Measurements from ENCODE around the gene TRPC4. TPM values are rescaled to one million over a fixed set of nuclear protein-coding genes. Genes with fewer than 3 reads are reported as not detected.

TRPC4 gene
- total RNA-seq, 1 donor from 2014 or later = not detected

GRCh38 chr13:37736045-37736444, 133.5 kb downstream of the TRPC4 start:
- H3K4me1 Mint-ChIP-seq (ENCODE audit: low read depth, unreplicated experiment) = peaks cover 26% of the 10 kb centered on the region
- peak overlapping the region; percentile 2 for H3K4me3 Mint-ChIP-seq (ENCODE audit: unreplicated experiment)
- H3K27ac Mint-ChIP-seq (ENCODE audit: unreplicated experiment) = peak overlapping the region; percentile 96
- H3K27me3 Mint-ChIP-seq (ENCODE audit: unreplicated experiment) = no peaks in the 10 kb centered on the region
- no peaks in the 10 kb centered on the region for H3K36me3 Mint-ChIP-seq (ENCODE audit: unreplicated experiment)
- no peaks in the 10 kb centered on the region for H3K9me3 Mint-ChIP-seq (ENCODE audit: unreplicated experiment)
- TF ChIP-seq, protein P1, sequence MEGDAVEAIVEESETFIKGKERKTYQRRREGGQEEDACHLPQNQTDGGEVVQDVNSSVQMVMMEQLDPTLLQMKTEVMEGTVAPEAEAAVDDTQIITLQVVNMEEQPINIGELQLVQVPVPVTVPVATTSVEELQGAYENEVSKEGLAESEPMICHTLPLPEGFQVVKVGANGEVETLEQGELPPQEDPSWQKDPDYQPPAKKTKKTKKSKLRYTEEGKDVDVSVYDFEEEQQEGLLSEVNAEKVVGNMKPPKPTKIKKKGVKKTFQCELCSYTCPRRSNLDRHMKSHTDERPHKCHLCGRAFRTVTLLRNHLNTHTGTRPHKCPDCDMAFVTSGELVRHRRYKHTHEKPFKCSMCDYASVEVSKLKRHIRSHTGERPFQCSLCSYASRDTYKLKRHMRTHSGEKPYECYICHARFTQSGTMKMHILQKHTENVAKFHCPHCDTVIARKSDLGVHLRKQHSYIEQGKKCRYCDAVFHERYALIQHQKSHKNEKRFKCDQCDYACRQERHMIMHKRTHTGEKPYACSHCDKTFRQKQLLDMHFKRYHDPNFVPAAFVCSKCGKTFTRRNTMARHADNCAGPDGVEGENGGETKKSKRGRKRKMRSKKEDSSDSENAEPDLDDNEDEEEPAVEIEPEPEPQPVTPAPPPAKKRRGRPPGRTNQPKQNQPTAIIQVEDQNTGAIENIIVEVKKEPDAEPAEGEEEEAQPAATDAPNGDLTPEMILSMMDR (IDR thresholded peaks at IDR 0.05; ENCODE audit: partially characterized antibody, unreplicated experiment) = no peak
- DNase-seq = peak; percentile 52

DNA sequence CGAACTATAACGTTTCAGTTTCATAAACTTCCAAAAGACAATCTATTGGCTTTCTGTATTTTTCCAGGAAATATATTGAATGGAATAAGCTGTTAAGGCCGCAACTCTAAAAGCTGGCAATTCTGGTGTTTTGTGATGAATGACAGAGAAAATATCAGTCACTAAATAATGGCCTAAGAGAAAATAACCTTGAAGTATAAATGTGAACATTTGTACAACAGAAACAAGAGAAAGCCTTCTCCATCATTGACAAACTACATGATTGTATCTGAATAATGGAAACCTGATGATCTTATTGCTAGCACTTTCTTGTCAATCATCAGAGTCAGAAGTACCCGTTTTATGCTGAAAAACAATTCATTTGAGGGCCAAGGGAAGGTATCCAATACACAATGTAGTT, 134.3 kb downstream of the TRPC4 start:
- H3K9me3 Mint-ChIP-seq (ENCODE audit: unreplicated experiment) = no peaks in the 10 kb centered on the region
- no peaks in the 10 kb centered on the region for H3K27me3 Mint-ChIP-seq (ENCODE audit: unreplicated experiment)
- no peak overlapping the region for H3K4me3 Mint-ChIP-seq (ENCODE audit: unreplicated experiment)
- TF ChIP-seq, protein P1 (IDR thresholded peaks at IDR 0.05; ENCODE audit: partially characterized antibody, unreplicated experiment) = no peak
- H3K4me1 Mint-ChIP-seq (ENCODE audit: low read depth, unreplicated experiment) = peaks cover 27% of the 10 kb centered on the region
- DNase-seq = no peak
- H3K36me3 Mint-ChIP-seq (ENCODE audit: unreplicated experiment) = no peaks in the 10 kb centered on the region
- H3K27ac Mint-ChIP-seq (ENCODE audit: unreplicated experiment) = no peak overlapping the region

DNA sequence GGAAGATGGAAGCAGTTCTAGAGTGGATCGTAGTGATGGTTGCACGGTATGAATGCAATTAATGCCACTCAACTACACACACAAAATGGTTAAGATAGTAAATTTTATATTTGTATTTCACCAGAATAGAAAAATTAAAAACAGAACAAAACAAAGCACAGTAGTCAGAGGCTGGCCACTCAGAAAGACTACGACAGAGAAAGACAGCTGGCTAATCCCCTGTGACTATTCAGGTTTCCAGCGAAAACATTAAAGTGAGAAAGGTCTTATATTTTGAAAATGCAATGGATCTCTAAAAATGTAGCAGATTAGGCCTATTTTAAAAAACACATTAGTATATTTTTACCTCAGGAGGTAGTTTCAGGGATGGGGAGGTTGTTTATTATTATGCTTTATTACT, 139.7 kb downstream of the TRPC4 start:
- TF ChIP-seq, protein P1 (IDR thresholded peaks at IDR 0.05; ENCODE audit: partially characterized antibody, unreplicated experiment) = no peak
- no peak for DNase-seq
- Mint-ChIP-seq H3K9me3 (ENCODE audit: unreplicated experiment) (no peaks in the 10 kb centered on the region), H3K27ac (ENCODE audit: unreplicated experiment) (peak overlapping the region; percentile 90), H3K4me3 (ENCODE audit: unreplicated experiment) (peak overlapping the region; percentile 36), H3K4me1 (ENCODE audit: low read depth, unreplicated experiment) (peaks cover 29% of the 10 kb centered on the region), H3K36me3 (ENCODE audit: unreplicated experiment) (no peaks in the 10 kb centered on the region), H3K27me3 (ENCODE audit: unreplicated experiment) (no peaks in the 10 kb centered on the region)

DNA sequence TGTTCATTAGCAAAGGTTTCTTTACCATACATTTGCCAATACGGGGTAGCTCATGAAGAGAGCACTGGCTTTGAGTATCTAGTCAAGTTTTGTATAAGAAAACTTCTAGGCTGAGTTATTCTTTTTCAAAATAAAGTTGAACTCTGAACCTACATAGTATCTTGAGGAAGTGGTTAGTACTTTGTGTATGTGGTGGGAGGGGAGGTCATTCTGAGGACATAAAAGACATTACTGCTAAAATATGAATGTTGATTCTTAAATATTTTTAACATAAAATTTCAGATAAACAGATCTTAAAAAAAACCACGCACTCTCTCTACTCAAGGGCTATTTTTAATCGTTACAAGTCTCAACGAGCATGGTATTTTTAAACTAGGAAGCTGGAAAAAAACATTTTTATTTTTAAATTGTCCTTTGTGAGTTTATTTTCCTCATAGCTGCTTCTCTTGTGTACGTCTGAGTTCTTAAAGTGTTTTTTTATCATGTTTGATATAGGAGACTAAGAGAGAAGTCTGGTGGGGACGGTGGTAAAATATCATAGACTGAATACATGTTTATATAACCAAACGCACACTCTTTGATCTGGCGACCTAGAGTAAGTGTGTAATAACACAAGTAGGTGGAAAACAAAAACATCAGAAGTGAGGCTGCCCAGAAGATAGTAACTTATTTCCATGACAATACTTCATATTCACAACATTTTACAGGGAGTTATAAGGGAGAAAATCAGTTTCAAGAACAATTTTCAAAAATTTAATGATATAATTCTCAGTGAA, 153.0 kb downstream of the TRPC4 start:
- Mint-ChIP-seq H3K9me3 (ENCODE audit: unreplicated experiment) (no peaks in the 10 kb centered on the region), H3K27ac (ENCODE audit: unreplicated experiment) (no peak overlapping the region)
- DNase-seq = no peak

DNA sequence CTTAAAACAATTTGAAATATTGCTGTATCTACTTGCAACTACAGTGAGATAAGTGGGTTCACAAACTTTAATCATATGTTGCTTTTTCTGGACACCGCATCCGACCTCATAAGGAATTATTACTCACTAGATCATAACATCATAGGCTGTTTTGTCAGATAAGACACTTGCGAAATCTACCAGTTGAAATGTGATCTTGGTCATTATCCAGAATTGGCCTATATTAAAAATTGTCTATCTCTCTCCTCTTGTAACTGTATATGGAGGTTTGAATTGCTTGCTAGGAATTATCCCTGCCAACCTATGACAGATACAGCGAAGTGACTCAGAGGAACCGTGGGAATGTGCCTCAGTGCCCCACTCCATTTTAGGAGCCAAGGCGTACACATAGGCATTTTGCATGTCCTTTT, 154.0 kb downstream of the TRPC4 start:
- no peaks in the 10 kb centered on the region for H3K9me3 Mint-ChIP-seq (ENCODE audit: unreplicated experiment)
- no peak overlapping the region for H3K27ac Mint-ChIP-seq (ENCODE audit: unreplicated experiment)
- no peaks in the 10 kb centered on the region for H3K27me3 Mint-ChIP-seq (ENCODE audit: unreplicated experiment)
- no peaks in the 10 kb centered on the region for H3K36me3 Mint-ChIP-seq (ENCODE audit: unreplicated experiment)
- TF ChIP-seq, protein P1 (IDR thresholded peaks at IDR 0.05; ENCODE audit: partially characterized antibody, unreplicated experiment) = no peak
- H3K4me3 Mint-ChIP-seq (ENCODE audit: unreplicated experiment) = no peak overlapping the region
- H3K4me1 Mint-ChIP-seq (ENCODE audit: low read depth, unreplicated experiment) = no peaks in the 10 kb centered on the region
- no peak for DNase-seq

More for the DNA sequence above, 153.0 kb downstream of the TRPC4 start:
- TF ChIP-seq, protein P1 (IDR thresholded peaks at IDR 0.05; ENCODE audit: partially characterized antibody, unreplicated experiment) = no peak
- Mint-ChIP-seq H3K27me3 (ENCODE audit: unreplicated experiment) (no peaks in the 10 kb centered on the region), H3K4me1 (ENCODE audit: low read depth, unreplicated experiment) (no peaks in the 10 kb centered on the region), H3K36me3 (ENCODE audit: unreplicated experiment) (no peaks in the 10 kb centered on the region), H3K4me3 (ENCODE audit: unreplicated experiment) (no peak overlapping the region)
